NB4 (cell line): ENCODE results near the gene UBXN6.

Source experiments
- POLR2A ChIP-seq: IDR thresholded peaks from 2 replicates; pipeline ENCODE4 v1.6.1; 2011; ENCODE audit warnings: mild to moderate bottlenecking; ENCODE audit not compliant: insufficient read length; ENCODE audit errors: extremely low read depth
- TF ChIP-seq, protein P1 (sequence below): IDR thresholded peaks from one replicate; pipeline ENCODE4 v1.5.1; 2012; ENCODE audit warnings: low read depth, low read length

DNA sequence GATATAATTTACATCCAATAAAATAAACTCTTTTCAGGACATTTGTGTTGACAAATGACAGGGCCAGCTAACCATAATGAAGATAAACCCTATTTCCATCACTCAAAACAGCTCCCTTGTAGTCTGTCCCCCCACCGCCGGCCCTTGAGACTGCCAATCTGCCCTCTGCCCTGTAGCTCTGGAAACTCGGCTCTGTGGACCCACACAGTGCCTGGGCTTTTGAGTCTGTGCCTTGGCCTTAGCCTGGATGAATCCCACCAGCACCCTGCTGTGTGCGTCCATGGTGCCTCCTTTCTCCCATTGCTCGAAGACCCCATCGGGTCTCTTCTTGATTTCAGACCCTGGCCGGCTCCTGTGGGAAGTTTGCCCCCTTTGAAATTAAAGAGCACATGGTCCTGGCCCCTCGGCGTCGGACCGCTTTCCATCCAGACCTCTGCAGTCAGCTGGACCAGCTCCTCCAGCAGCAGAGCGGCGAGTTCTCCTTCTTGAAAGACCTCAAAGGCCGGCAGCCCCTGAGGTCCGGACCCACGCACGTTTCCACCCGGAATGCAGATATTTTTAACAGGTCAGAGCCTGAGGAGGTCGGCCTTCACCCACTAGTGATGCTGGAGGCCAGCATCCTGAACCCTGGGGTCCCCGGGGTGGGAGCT is 29.1 kb downstream of the UBXN6 start:
- TF ChIP-seq POLR2A, result no peak
- TF ChIP-seq, protein P1, sequence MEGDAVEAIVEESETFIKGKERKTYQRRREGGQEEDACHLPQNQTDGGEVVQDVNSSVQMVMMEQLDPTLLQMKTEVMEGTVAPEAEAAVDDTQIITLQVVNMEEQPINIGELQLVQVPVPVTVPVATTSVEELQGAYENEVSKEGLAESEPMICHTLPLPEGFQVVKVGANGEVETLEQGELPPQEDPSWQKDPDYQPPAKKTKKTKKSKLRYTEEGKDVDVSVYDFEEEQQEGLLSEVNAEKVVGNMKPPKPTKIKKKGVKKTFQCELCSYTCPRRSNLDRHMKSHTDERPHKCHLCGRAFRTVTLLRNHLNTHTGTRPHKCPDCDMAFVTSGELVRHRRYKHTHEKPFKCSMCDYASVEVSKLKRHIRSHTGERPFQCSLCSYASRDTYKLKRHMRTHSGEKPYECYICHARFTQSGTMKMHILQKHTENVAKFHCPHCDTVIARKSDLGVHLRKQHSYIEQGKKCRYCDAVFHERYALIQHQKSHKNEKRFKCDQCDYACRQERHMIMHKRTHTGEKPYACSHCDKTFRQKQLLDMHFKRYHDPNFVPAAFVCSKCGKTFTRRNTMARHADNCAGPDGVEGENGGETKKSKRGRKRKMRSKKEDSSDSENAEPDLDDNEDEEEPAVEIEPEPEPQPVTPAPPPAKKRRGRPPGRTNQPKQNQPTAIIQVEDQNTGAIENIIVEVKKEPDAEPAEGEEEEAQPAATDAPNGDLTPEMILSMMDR, result no peak
